HEK293 (cell line): Measurements from ENCODE around the gene LRRC4C.

Source experiments
- CTCF ChIA-PET: fragments of 350-600 bp; formaldehyde crosslinking; extraction: SDS; loops from one replicate; lab custom pipeline; 2021; ENCODE audit warnings: antibody characterized with exemption; lab: Yijun Ruan, JAX
- POLR2A ChIA-PET: fragments of 300-600 bp; formaldehyde crosslinking; extraction: SDS; loops from one replicate; lab custom pipeline; 2020; ENCODE audit warnings: antibody characterized with exemption, inconsistent platforms; lab: Yijun Ruan, JAX
- H3K27ac ChIP-seq: fragments of 200-500 bp; sonication (Bioruptor generic); 2 replicates; pipeline ENCODE4 v1.5.1; 2014; ENCODE audit warnings: low read depth, low read length, control low read depth, inconsistent platforms; ENCODE audit errors: extremely low read depth
- H3K36me3 ChIP-seq, 2 experiments: fragments of 200-500 bp in 1 of 2; sonication (Bioruptor generic) in 1 of 2; 1 replicate in 1 of 2; 2 replicates in 1 of 2; pipeline ENCODE4 v1.5.1; 2014 to 2017; ENCODE audit warnings: inconsistent platforms in 2 of 2, low read length in 2 of 2; ENCODE audit not compliant: control insufficient read depth in 2 of 2, insufficient read depth in 1 of 2
- H3K4me1 ChIP-seq: fragments of 200-500 bp; sonication (Bioruptor generic); 2 replicates; pipeline ENCODE4 v1.5.1; 2014; ENCODE audit warnings: mild to moderate bottlenecking, low read length, inconsistent platforms; ENCODE audit not compliant: control insufficient read depth, insufficient read depth
- H3K4me3 ChIP-seq: 2 replicates; pipeline ENCODE4 v1.5.1; 2011; ENCODE audit warnings: low read depth, mild to moderate bottlenecking, control low read depth, low read length, moderate library complexity
- H3K9me3 ChIP-seq: fragments of 200-500 bp; sonication (Bioruptor generic); 2 replicates; pipeline ENCODE4 v1.5.1; 2014; ENCODE audit warnings: low read depth, low read length, inconsistent platforms; ENCODE audit not compliant: control insufficient read depth, insufficient read depth
- FEZF1 ChIP-seq: fragments of 450-650 bp; formaldehyde crosslinking; IDR thresholded peaks from 2 replicates; pipeline ENCODE4 v1.5.1; 2016; ENCODE audit warnings: missing biosample characterization, missing genetic modification characterization
- GLIS1 ChIP-seq: fragments of 450-650 bp; formaldehyde crosslinking; IDR thresholded peaks from 2 replicates; pipeline ENCODE4 v1.5.1; 2016; ENCODE audit warnings: missing biosample characterization, missing genetic modification characterization
- KLF10 ChIP-seq: fragments of 450-650 bp; IDR thresholded peaks from 2 replicates; pipeline ENCODE4 v1.5.1; 2018; ENCODE audit warnings: missing biosample characterization, mild to moderate bottlenecking, missing genetic modification characterization
- KLF16 ChIP-seq: fragments of 450-650 bp; formaldehyde crosslinking; IDR thresholded peaks from 2 replicates; pipeline ENCODE4 v1.5.1; 2017; ENCODE audit warnings: missing biosample characterization, missing genetic modification characterization
- MYNN ChIP-seq: fragments of 450-650 bp; formaldehyde crosslinking; IDR thresholded peaks from 2 replicates; pipeline ENCODE4 v1.5.1; 2016; ENCODE audit warnings: missing biosample characterization, missing genetic modification characterization, borderline replicate concordance
- OSR2 ChIP-seq: fragments of 450-650 bp; formaldehyde crosslinking; IDR thresholded peaks from 2 replicates; pipeline ENCODE4 v1.5.1; 2016; ENCODE audit warnings: missing biosample characterization, missing genetic modification characterization
- ZBTB8A ChIP-seq: fragments of 450-650 bp; formaldehyde crosslinking; IDR thresholded peaks from 2 replicates; pipeline ENCODE4 v1.5.1; 2016; ENCODE audit warnings: missing biosample characterization, missing genetic modification characterization
- ZIC2 ChIP-seq: fragments of 450-650 bp; formaldehyde crosslinking; IDR thresholded peaks from 2 replicates; pipeline ENCODE4 v1.5.1; 2016; ENCODE audit warnings: missing biosample characterization, missing genetic modification characterization
- ZNF184 ChIP-seq: fragments of 450-650 bp; IDR thresholded peaks from 2 replicates; pipeline ENCODE4 v1.5.1; 2018; ENCODE audit warnings: missing biosample characterization, mild to moderate bottlenecking, missing genetic modification characterization
- ZNF324 ChIP-seq: fragments of 450-650 bp; formaldehyde crosslinking; IDR thresholded peaks from 2 replicates; pipeline ENCODE4 v1.5.1; 2016; ENCODE audit warnings: missing biosample characterization, missing genetic modification characterization
- ZNF335 ChIP-seq: fragments of 450-650 bp; formaldehyde crosslinking; conservative IDR thresholded peaks from 2 replicates; pipeline ENCODE4 v1.5.1; 2016; ENCODE audit warnings: missing biosample characterization, missing genetic modification characterization
- ZNF350 ChIP-seq: fragments of 450-650 bp; formaldehyde crosslinking; IDR thresholded peaks from 2 replicates; pipeline ENCODE4 v1.5.0; 2017; ENCODE audit warnings: missing biosample characterization, mild to moderate bottlenecking, missing genetic modification characterization
- ZNF394 ChIP-seq: fragments of 450-650 bp; formaldehyde crosslinking; IDR thresholded peaks from 2 replicates; pipeline ENCODE4 v1.5.1; 2016; ENCODE audit warnings: missing biosample characterization, missing genetic modification characterization, mild to moderate bottlenecking, moderate library complexity, borderline replicate concordance
- ZNF404 ChIP-seq: fragments of 450-650 bp; formaldehyde crosslinking; IDR thresholded peaks from 2 replicates; pipeline ENCODE4 v1.5.1; 2017; ENCODE audit warnings: missing biosample characterization, missing genetic modification characterization
- ZNF426 ChIP-seq: fragments of 450-650 bp; formaldehyde crosslinking; IDR thresholded peaks from 2 replicates; pipeline ENCODE4 v1.5.1; 2017; ENCODE audit warnings: missing biosample characterization, missing genetic modification characterization, mild to moderate bottlenecking, inconsistent platforms, moderate library complexity
- ZNF529 ChIP-seq: fragments of 450-650 bp; formaldehyde crosslinking; IDR thresholded peaks from 2 replicates; pipeline ENCODE4 v1.5.1; 2017; ENCODE audit warnings: missing genetic modification characterization, missing biosample characterization; ENCODE audit not compliant: insufficient replicate concordance
- TF ChIP-seq, protein P1 (sequence below): fragments of 450-650 bp; formaldehyde crosslinking; IDR thresholded peaks from 2 replicates; pipeline ENCODE4 v1.5.1; 2016; ENCODE audit warnings: missing biosample characterization, missing genetic modification characterization, low read depth
- TF ChIP-seq, protein P2 (sequence below): fragments of 450-650 bp; formaldehyde crosslinking; IDR thresholded peaks from 2 replicates; pipeline ENCODE4 v1.5.1; 2016; ENCODE audit warnings: missing biosample characterization, missing genetic modification characterization, low read depth
- TF ChIP-seq, protein P3 (sequence below): fragments of 450-650 bp; IDR thresholded peaks from 2 replicates; pipeline ENCODE4 v1.5.1; 2018; ENCODE audit warnings: missing biosample characterization, mild to moderate bottlenecking, missing genetic modification characterization
- TF ChIP-seq, protein P4 (sequence below): fragments of 450-650 bp; formaldehyde crosslinking; IDR thresholded peaks from 2 replicates; pipeline ENCODE4 v1.5.1; 2016; ENCODE audit warnings: missing biosample characterization, missing genetic modification characterization

LRRC4C gene

DNA sequence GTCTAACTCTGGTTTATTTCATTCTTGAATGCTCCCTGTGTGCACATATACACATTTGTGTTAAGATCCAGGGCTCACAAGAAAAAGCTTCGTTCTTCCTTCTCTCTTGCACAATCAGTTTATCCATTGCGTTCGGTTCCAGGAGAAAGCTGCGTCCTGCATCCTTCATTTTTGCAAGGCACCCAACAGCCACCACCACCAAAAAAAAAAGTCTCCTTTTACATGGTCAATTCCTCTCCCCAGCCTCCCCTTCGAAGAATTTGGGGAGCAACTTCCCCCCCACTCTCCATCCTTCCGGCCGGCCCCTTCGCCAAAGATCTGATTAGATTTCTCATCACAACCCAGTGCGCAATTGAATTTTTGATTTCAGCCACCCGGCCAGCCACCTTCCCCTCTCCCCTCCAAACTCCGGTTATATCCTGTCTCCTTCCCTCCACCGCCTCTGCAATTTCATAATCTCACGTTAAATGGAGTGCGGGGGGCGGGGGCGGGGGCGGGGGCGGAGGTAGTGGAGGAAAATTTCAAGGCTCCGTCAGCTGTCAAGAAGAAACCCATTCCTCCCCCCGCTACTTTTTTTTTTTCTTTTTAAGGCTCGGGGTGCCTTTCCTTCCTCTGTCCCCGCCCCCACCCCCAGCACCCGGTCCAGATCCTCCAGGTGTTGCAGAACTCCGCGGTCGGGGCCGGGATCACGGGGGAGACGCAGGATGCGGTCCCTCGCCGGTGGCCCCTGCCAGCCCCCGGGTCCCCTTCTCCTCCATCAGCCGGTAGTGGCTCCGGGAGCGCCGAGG, 1166.5 kb downstream of the LRRC4C start:
- Histone ChIP-seq H3K36me3 (no peaks in the 10 kb centered on the region), H3K27ac (no peak overlapping the region), H3K9me3 (no peaks in the 10 kb centered on the region), H3K4me3 (peak overlapping the region; percentile 50), H3K4me1 (no peaks in the 10 kb centered on the region)
- TF ChIP-seq GLIS1: no peak
- TF ChIP-seq, protein P1, sequence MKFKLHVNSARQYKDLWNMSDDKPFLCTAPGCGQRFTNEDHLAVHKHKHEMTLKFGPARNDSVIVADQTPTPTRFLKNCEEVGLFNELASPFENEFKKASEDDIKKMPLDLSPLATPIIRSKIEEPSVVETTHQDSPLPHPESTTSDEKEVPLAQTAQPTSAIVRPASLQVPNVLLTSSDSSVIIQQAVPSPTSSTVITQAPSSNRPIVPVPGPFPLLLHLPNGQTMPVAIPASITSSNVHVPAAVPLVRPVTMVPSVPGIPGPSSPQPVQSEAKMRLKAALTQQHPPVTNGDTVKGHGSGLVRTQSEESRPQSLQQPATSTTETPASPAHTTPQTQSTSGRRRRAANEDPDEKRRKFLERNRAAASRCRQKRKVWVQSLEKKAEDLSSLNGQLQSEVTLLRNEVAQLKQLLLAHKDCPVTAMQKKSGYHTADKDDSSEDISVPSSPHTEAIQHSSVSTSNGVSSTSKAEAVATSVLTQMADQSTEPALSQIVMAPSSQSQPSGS (tag by site-specific recombination): no peak
- TF ChIP-seq, protein P2, sequence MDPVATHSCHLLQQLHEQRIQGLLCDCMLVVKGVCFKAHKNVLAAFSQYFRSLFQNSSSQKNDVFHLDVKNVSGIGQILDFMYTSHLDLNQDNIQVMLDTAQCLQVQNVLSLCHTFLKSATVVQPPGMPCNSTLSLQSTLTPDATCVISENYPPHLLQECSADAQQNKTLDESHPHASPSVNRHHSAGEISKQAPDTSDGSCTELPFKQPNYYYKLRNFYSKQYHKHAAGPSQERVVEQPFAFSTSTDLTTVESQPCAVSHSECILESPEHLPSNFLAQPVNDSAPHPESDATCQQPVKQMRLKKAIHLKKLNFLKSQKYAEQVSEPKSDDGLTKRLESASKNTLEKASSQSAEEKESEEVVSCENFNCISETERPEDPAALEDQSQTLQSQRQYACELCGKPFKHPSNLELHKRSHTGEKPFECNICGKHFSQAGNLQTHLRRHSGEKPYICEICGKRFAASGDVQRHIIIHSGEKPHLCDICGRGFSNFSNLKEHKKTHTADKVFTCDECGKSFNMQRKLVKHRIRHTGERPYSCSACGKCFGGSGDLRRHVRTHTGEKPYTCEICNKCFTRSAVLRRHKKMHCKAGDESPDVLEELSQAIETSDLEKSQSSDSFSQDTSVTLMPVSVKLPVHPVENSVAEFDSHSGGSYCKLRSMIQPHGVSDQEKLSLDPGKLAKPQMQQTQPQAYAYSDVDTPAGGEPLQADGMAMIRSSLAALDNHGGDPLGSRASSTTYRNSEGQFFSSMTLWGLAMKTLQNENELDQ: no peak
- no peak for TF ChIP-seq MYNN
- TF ChIP-seq ZNF184 (tag by site-specific recombination): no peak
- TF ChIP-seq OSR2 (tag by site-specific recombination): no peak
- ChIA-PET POLR2A (no interaction called here), CTCF (interaction anchor here (0.7 to 2.1 kb wide), 5 partner anchors 8 to 990 kb away, joined by 3 to 14 read pairs (median 3); no protein-coding TSS in a partner anchor)

DNA sequence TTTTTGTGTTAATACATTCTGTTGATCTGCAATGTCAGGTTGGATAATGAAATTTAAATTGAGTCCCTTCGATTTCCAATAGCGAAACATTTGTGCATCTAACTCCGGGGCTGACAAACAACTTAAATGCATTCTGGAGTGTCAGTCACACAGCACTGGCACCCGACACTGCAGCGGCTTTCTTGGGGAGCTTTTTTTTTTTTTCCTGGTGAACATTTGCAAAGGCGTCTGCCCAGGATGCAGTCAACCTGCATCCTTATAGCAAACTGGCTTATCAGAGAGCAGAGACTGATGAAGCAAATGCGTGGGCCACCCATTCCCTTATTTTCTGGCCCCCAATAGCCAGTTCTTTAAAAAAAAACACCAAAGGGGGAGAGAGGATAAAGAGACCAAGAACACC, 1167.7 kb downstream of the LRRC4C start:
- POLR2A ChIA-PET: no interaction called here
- CTCF ChIA-PET: interaction anchor here (0.6 kb wide), 1 partner anchor 15 kb away, joined by 4 read pairs; no protein-coding TSS in a partner anchor

DNA sequence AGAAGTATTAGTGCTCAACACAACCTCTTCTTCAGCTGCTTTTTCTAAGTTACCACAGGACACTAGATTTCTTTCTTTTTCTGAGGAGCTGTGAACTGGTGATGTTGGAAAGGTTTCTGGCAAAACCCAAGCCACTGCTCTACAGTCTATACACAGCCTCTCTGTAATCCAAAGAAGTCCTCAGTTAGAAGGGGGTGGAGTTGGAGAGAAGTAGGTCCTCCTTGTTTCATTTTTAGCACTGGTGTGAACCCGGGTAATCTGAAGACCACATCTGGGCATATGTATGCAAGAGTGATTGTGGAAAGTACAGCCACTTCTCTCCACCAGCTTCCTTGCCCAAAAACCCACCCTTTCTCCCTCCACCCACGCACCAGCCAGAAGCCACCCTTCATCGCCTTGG, 1168.1 kb downstream of the LRRC4C start:
- ChIA-PET CTCF (interaction anchor here (0.6 kb wide), 1 partner anchor 15 kb away, joined by 4 read pairs; no protein-coding TSS in a partner anchor), POLR2A (no interaction called here)
- Histone ChIP-seq H3K9me3 (no peaks in the 10 kb centered on the region), H3K27ac (no peak overlapping the region), H3K4me3 (no peak overlapping the region), H3K4me1 (no peaks in the 10 kb centered on the region), H3K36me3 (no peaks in the 10 kb centered on the region)
- TF ChIP-seq ZNF426 (tag by site-specific recombination): no peak
- no peak for TF ChIP-seq ZBTB8A (tag by site-specific recombination)
- no peak for TF ChIP-seq ZNF335 (tag by site-specific recombination)
- TF ChIP-seq KLF10 (tag by site-specific recombination): no peak
- TF ChIP-seq FEZF1 (tag by site-specific recombination): no peak
- TF ChIP-seq, protein P3, sequence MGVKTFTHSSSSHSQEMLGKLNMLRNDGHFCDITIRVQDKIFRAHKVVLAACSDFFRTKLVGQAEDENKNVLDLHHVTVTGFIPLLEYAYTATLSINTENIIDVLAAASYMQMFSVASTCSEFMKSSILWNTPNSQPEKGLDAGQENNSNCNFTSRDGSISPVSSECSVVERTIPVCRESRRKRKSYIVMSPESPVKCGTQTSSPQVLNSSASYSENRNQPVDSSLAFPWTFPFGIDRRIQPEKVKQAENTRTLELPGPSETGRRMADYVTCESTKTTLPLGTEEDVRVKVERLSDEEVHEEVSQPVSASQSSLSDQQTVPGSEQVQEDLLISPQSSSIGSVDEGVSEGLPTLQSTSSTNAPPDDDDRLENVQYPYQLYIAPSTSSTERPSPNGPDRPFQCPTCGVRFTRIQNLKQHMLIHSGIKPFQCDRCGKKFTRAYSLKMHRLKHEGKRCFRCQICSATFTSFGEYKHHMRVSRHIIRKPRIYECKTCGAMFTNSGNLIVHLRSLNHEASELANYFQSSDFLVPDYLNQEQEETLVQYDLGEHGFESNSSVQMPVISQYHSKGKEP: no peak
- TF ChIP-seq KLF16 (tag by site-specific recombination): no peak
- TF ChIP-seq ZNF350 (tag by site-specific recombination): no peak
- TF ChIP-seq ZIC2 (tag by site-specific recombination): no peak
- TF ChIP-seq ZNF394 (tag by site-specific recombination): no peak
- TF ChIP-seq ZNF404 (tag by site-specific recombination): no peak
- TF ChIP-seq ZNF324 (tag by site-specific recombination): no peak
- TF ChIP-seq, protein P2: no peak

More for the DNA sequence above, 1167.7 kb downstream of the LRRC4C start:
- Histone ChIP-seq H3K36me3 (no peaks in the 10 kb centered on the region), H3K27ac (no peak overlapping the region), H3K4me1 (no peaks in the 10 kb centered on the region), H3K4me3 (no peak overlapping the region), H3K9me3 (no peaks in the 10 kb centered on the region)
- TF ChIP-seq, protein P4, sequence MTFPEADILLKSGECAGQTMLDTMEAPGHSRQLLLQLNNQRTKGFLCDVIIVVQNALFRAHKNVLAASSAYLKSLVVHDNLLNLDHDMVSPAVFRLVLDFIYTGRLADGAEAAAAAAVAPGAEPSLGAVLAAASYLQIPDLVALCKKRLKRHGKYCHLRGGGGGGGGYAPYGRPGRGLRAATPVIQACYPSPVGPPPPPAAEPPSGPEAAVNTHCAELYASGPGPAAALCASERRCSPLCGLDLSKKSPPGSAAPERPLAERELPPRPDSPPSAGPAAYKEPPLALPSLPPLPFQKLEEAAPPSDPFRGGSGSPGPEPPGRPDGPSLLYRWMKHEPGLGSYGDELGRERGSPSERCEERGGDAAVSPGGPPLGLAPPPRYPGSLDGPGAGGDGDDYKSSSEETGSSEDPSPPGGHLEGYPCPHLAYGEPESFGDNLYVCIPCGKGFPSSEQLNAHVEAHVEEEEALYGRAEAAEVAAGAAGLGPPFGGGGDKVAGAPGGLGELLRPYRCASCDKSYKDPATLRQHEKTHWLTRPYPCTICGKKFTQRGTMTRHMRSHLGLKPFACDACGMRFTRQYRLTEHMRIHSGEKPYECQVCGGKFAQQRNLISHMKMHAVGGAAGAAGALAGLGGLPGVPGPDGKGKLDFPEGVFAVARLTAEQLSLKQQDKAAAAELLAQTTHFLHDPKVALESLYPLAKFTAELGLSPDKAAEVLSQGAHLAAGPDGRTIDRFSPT (tag by site-specific recombination): no peak
- no peak for TF ChIP-seq ZNF529
